ENCODE data around the gene CXADR. TPM values are rescaled to one million over a fixed set of nuclear protein-coding genes. Genes with fewer than 3 reads are reported as not detected.

CXADR gene
- total RNA-seq, 4 donors from 2014 or later, result 4.6 to 136 (median 87.7) TPM

DNA sequence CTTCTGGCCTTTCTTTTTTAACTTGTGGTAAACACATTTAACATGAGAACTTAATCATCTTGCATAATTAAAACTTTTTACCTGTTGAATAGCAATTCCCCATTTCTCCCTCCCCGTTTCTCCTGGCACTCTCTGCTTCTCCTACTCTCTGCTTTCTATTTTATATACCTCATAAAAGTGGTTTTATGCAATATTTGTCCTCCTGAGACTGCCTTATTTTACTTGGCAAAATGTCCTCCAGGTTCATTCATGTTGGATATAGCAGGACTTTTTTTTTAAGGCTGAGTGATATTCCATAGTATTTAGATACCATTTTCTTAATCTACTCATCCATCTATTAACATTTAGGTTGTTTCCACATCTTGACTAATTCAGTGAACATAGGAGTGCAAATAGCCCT lies 64.9 kb downstream of the CXADR start:
- no peaks in the 10 kb centered on the region for H3K27me3 ChIP-seq
- H3K9me3 ChIP-seq, result no peaks in the 10 kb centered on the region
- intact Hi-C loops (cut with DNase I; ENCODE audit: low total_unique reads) (no loop called here), in situ Hi-C loops (cut with MboI; ENCODE audit: low pct_ligation_motif_present in 1 of 4, low pct_unique_long_range_greater_than_20kb in 1 of 4, low sequenced_read_pairs in 3 of 4) (loop anchor here in 2 of 4 donors (10.0 to 25.0 kb wide), 2 partner anchors 190 to 193 kb away; no protein-coding TSS in a partner anchor)
- TF ChIP-seq EP300 (IDR thresholded peaks at IDR 0.05; ENCODE audit: low read depth) (no peak), POLR2A (IDR thresholded peaks at IDR 0.05) (no peak), POLR2AphosphoS5 (IDR thresholded peaks at IDR 0.05) (no peak), CTCF (IDR thresholded peaks at IDR 0.05) (no peak)
- H3K36me3 ChIP-seq, result no peaks in the 10 kb centered on the region
- DNase-seq, result no peak
- H3K27ac ChIP-seq, result no peak overlapping the region
- 41 to 45% methylated on average over 1 of the region's 1 CpG for WGBS, 2 donors (ENCODE audit: low coverage in 1 of 2)
- no peak overlapping the region for H3K4me3 ChIP-seq
- peaks cover 0 to 19% (median 6%) of the 10 kb centered on the region in 4 donors for H3K4me1 ChIP-seq

- H3K4me3 ChIP-seq, result no peak overlapping the region
- no peaks in the 10 kb centered on the region for H3K27me3 ChIP-seq
- in situ Hi-C loops (cut with MboI; ENCODE audit: low pct_ligation_motif_present in 1 of 4, low pct_unique_long_range_greater_than_20kb in 1 of 4, low sequenced_read_pairs in 3 of 4), result loop anchor here in 2 of 4 donors (10.0 to 25.0 kb wide), 2 partner anchors 191 to 193 kb away; no protein-coding TSS in a partner anchor
- WGBS, 2 donors (ENCODE audit: low coverage in 1 of 2), result 53 to 55% methylated on average over 2 of the region's 2 CpGs
- H3K9me3 ChIP-seq, result no peaks in the 10 kb centered on the region
- DNase-seq, result no peak
- H3K4me1 ChIP-seq, result peaks cover 0 to 19% (median 6%) of the 10 kb centered on the region in 4 donors
- H3K27ac ChIP-seq, result no peak overlapping the region
- TF ChIP-seq POLR2A (IDR thresholded peaks at IDR 0.05), result no peak
- TF ChIP-seq CTCF (IDR thresholded peaks at IDR 0.05), result no peak
- no peak for TF ChIP-seq EP300 (IDR thresholded peaks at IDR 0.05; ENCODE audit: low read depth)
- TF ChIP-seq POLR2AphosphoS5 (IDR thresholded peaks at IDR 0.05), result no peak
- intact Hi-C loops (cut with DNase I; ENCODE audit: low total_unique reads), result no loop called here
- no peaks in the 10 kb centered on the region for H3K36me3 ChIP-seq
Measured at GRCh38 chr21:17578162-17578561, 65.3 kb downstream of the CXADR start.

DNA sequence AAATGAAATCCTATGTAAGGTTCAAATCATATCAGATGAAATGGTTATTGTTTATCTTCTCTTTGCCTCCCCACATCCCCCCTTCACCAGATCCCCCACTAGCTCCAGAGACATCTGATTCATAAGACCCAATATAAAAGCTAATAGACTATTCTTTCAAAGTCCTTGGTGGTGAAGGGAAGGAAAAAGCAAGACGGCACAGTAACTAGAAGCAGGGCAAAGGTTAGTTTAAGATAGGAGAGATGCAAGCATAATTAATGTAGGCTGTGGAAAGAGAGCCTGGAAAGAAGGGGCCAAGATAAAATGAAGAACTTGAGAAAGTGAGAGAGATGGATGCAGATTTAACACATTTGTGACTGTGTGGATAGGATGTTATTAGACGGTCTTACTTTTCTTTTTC lies 66.0 kb downstream of the CXADR start:
- no peaks in the 10 kb centered on the region for H3K9me3 ChIP-seq
- no peak for DNase-seq
- no peaks in the 10 kb centered on the region for H3K36me3 ChIP-seq
- no peak overlapping the region for H3K4me3 ChIP-seq
- 70 to 72% methylated on average over 2 of the region's 2 CpGs for WGBS, 2 donors (ENCODE audit: low coverage in 1 of 2)
- intact Hi-C loops (cut with DNase I; ENCODE audit: low total_unique reads) (no loop called here), in situ Hi-C loops (cut with MboI; ENCODE audit: low pct_ligation_motif_present in 1 of 4, low pct_unique_long_range_greater_than_20kb in 1 of 4, low sequenced_read_pairs in 3 of 4) (loop anchor here in 2 of 4 donors (10.0 to 25.0 kb wide), 2 partner anchors 192 to 194 kb away; no protein-coding TSS in a partner anchor)
- peaks cover 0 to 19% (median 6%) of the 10 kb centered on the region in 4 donors for H3K4me1 ChIP-seq
- H3K27me3 ChIP-seq, result no peaks in the 10 kb centered on the region
- no peak for TF ChIP-seq POLR2A (IDR thresholded peaks at IDR 0.05)
- TF ChIP-seq EP300 (IDR thresholded peaks at IDR 0.05; ENCODE audit: low read depth), result no peak
- TF ChIP-seq POLR2AphosphoS5 (IDR thresholded peaks at IDR 0.05), result no peak
- TF ChIP-seq CTCF (IDR thresholded peaks at IDR 0.05), result no peak
- no peak overlapping the region for H3K27ac ChIP-seq

- H3K36me3 ChIP-seq, result no peaks in the 10 kb centered on the region
- H3K4me3 ChIP-seq, result no peak overlapping the region
- no peaks in the 10 kb centered on the region for H3K9me3 ChIP-seq
- no peak for DNase-seq
- in situ Hi-C loops (cut with MboI; ENCODE audit: low pct_ligation_motif_present in 1 of 4, low pct_unique_long_range_greater_than_20kb in 1 of 4, low sequenced_read_pairs in 3 of 4), result loop anchor here in 1 of 4 donors (25.0 kb wide), 1 partner anchor 193 kb away; no protein-coding TSS in a partner anchor
- peaks cover 0 to 19% (median 6%) of the 10 kb centered on the region in 4 donors for H3K4me1 ChIP-seq
- WGBS, 2 donors (ENCODE audit: low coverage in 1 of 2), result 94 to 100% methylated on average over 6 to 8 of the region's 8 CpGs
- TF ChIP-seq CTCF (IDR thresholded peaks at IDR 0.05) (no peak), EP300 (IDR thresholded peaks at IDR 0.05; ENCODE audit: low read depth) (no peak), POLR2AphosphoS5 (IDR thresholded peaks at IDR 0.05) (no peak), POLR2A (IDR thresholded peaks at IDR 0.05) (no peak)
- no peaks in the 10 kb centered on the region for H3K27me3 ChIP-seq
- H3K27ac ChIP-seq, result no peak overlapping the region
- intact Hi-C loops (cut with DNase I; ENCODE audit: low total_unique reads), result loop anchor here (5.0 kb wide), 1 partner anchor 193 kb away; no protein-coding TSS in a partner anchor
Measured at GRCh38 chr21:17580319-17580718, 67.5 kb downstream of the CXADR start.
